GM19455 (cell line): ENCODE measurements around the gene PGA3.
"Not testable (repeated sequence)": the region's sequence is repeated elsewhere in the genome, so short reads cannot be mapped to it uniquely, and the experiment has no call there.

Experiments used
- ATAC-seq: cut with Tn5 transposase; IDR thresholded peaks from one replicate; pipeline ENCODE4 v1.9.1; 2021; ENCODE audit not compliant: unreplicated experiment

Gene PGA3

GRCh38 chr11:61204502-61205059, 1.3 kb downstream of the PGA3 start:
- ATAC-seq: not testable (repeated sequence)

- ATAC-seq: not testable (repeated sequence)
Measured at GRCh38 chr11:61207636-61208310, 4.5 kb downstream of the PGA3 start.

DNA sequence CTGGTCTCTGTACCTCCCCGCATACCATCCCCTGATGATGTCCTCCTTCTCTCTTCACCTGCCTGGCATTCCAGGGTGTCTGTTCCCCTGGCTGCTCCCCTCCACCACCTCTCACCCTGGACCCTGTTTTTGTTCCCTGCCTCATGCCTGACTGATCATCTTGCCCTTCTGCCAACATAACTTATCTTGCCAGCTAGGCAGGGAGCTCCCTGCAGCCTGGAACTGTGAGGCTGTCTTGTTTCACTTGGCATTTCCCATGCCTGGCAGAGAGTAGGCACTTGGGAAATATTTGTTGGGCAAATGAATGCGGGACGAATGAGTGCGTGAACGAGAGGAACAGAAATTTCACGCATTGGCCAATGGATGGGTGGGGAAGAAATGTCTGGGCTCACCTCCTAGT, 7.3 kb downstream of the PGA3 start:
- not testable (repeated sequence) for ATAC-seq

- not testable (repeated sequence) for ATAC-seq
Measured at GRCh38 chr11:61211327-61211952, 8.1 kb downstream of the PGA3 start.

DNA sequence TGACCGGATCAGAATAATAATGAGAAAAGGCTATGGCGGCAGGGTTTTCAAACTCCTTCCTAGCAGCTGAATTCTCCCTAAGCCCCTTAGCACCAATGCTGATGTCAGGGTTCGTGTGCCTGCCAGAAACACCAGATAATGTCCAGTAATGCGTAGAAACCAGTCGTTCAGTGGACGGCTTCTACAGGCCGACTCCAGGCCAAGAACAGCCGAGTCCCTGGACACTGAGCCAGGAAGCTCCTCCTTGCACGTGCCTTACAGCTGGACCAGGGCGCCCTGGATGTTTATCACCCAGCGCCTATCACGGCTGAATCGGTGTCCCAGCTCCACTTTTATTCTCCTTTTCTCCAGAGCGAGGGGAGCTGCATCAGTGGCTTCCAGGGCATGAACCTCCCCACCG, 8.9 kb downstream of the PGA3 start:
- ATAC-seq: not testable (repeated sequence)

GRCh38 chr11:61213711-61214324, 10.5 kb downstream of the PGA3 start:
- ATAC-seq: not testable (repeated sequence)

DNA sequence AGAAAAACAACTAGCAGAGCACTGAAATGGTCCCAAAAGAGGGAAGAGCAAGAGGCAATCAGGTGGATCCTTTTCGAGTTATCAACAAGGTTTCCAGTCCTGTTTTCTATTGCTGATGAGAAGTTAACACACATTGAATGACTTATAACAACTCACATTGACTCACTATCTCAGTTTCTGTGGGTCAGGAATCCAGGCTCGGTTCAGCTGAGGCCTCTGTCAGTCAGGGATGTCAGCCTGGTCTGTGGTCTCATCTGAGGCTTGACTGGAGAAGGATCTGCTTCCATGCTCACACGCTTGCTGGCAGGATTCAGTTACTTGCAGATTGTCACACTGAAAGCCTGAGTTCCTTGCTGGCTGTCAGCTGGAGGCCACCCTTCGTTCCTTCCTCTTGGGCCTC, 15.0 kb downstream of the PGA3 start:
- ATAC-seq: not testable (repeated sequence)

- not testable (repeated sequence) for ATAC-seq
Measured at GRCh38 chr11:61219016-61219415, 15.7 kb downstream of the PGA3 start.

DNA sequence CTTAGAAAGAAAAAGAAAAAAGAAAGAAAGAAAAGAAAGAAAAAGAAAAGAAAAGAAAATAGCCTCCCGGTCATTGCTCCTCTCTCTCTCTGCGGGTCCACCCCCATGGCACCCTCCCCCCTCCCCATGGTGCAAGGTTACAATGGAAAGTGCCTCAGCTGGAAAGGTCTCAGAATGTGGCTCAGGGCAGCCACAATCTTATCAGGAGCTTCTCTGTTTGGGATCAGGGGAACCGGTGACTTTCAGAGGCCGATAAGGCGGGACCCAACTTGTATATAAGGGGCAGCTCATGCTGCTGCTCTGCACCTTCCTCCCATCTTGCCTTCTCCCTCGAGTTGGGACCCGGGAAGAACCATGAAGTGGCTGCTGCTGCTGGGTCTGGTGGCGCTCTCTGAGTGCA, 18.7 kb downstream of the PGA3 start, which contains the start of gene PGA4:
TSS of gene PGA4 (plus strand) at position 301 of the 400 bp plus-strand sequence. CDS start at position 355, 54 bp downstream.
- not testable (repeated sequence) for ATAC-seq

DNA sequence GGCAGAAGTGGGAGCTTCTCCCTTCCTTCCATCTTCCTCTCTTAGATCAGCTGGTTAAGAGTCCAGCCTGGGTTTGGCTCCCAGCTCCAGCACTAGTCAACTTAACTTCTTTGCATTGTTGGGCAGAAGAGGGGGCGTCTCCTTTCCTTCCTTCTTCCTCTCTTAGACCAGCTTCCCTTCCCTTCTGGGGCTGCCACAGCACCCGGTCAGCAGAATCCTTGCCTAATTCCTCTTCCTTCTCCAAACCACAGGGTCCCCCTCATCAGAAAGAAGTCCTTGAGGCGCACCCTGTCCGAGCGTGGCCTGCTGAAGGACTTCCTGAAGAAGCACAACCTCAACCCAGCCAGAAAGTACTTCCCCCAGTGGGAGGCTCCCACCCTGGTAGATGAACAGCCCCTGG, 19.4 kb downstream of the PGA3 start:
- not testable (repeated sequence) for ATAC-seq

GRCh38 chr11:61226457-61227137, 23.3 kb downstream of the PGA3 start:
- not testable (repeated sequence) for ATAC-seq

GRCh38 chr11:61229458-61229857, 26.1 kb downstream of the PGA3 start:
- ATAC-seq: not testable (repeated sequence)

- not testable (repeated sequence) for ATAC-seq
Measured at GRCh38 chr11:61231033-61231432, 27.7 kb downstream of the PGA3 start.

DNA sequence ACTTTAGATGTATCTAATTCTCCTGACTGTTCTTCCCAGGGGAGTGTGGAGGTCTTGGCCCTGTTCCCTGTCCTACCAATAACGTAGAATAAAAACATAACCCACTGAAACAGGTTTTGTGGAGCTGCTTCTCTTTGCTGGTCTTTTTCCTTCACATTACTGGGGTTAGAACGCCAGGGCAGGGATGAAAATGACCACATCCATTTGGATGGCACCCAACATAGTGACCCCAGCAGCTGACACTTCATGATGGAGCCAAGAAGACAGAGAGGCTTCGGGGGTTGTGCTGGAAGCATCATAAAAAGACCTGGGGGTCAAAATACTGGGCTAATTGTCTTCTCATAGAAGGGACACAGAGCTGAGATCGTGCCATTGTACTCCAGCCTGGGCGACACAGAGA, 28.3 kb downstream of the PGA3 start:
- ATAC-seq: not testable (repeated sequence)

GRCh38 chr11:61232548-61233145, 29.3 kb downstream of the PGA3 start:
- not testable (repeated sequence) for ATAC-seq

DNA sequence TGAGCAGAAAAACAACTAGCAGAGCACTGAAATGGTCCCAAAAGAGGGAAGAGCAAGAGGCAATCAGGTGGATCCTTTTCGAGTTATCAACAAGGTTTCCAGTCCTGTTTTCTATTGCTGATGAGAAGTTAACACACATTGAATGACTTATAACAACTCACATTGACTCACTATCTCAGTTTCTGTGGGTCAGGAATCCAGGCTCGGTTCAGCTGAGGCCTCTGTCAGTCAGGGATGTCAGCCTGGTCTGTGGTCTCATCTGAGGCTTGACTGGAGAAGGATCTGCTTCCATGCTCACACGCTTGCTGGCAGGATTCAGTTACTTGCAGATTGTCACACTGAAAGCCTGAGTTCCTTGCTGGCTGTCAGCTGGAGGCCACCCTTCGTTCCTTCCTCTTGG, 33.8 kb downstream of the PGA3 start:
- not testable (repeated sequence) for ATAC-seq

- ATAC-seq: not testable (repeated sequence)
Measured at GRCh38 chr11:61240288-61240687, 37.0 kb downstream of the PGA3 start.

DNA sequence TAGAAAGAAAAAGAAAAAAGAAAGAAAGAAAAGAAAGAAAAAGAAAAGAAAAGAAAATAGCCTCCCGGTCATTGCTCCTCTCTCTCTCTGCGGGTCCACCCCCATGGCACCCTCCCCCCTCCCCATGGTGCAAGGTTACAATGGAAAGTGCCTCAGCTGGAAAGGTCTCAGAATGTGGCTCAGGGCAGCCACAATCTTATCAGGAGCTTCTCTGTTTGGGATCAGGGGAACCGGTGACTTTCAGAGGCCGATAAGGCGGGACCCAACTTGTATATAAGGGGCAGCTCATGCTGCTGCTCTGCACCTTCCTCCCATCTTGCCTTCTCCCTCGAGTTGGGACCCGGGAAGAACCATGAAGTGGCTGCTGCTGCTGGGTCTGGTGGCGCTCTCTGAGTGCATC, 37.6 kb downstream of the PGA3 start, which contains the start of gene PGA5:
TSS of gene PGA5 (plus strand) at position 301 of the 400 bp plus-strand sequence. CDS start at position 353, 52 bp downstream.
- ATAC-seq: not testable (repeated sequence)

- not testable (repeated sequence) for ATAC-seq
Measured at GRCh38 chr11:61241526-61241925, 38.2 kb downstream of the PGA3 start.

GRCh38 chr11:61245284-61245964, 42.1 kb downstream of the PGA3 start:
- ATAC-seq: not testable (repeated sequence)
